DND-41 (cell line): ENCODE measurements around the gene IGSF8.
"Not testable (repeated sequence)": the region's sequence is repeated elsewhere in the genome, so short reads cannot be mapped to it uniquely, and the experiment has no call there.

Source experiments
- ATAC-seq: fragments of 200-7000 bp; cut with Tn5 transposase; 3 replicates; pipeline ENCODE4 v1.9.1; 2021; ENCODE audit warnings: low read depth; ENCODE audit not compliant: insufficient read depth
- DNase-seq: peaks from one replicate; pipeline ENCODE4 v3.0.0-alpha.2; 2020
- H2AFZ ChIP-seq: 2 replicates; pipeline ENCODE4 v1.6.0; 2012; ENCODE audit warnings: low read depth, low read length
- H3K27ac ChIP-seq: 2 replicates; pipeline ENCODE4 v1.5.1; 2012; ENCODE audit warnings: low read length, inconsistent platforms
- H3K27me3 ChIP-seq: fragments of 200-600 bp; sonication (generic); 2 replicates; pipeline ENCODE4 v1.6.0; 2012; ENCODE audit warnings: low read length, mild to moderate bottlenecking, inconsistent platforms; ENCODE audit not compliant: insufficient read depth, poor library complexity
- H3K36me3 ChIP-seq: 2 replicates; pipeline ENCODE4 v1.5.1; 2012; ENCODE audit warnings: low read length, inconsistent platforms; ENCODE audit not compliant: insufficient read depth
- H3K4me1 ChIP-seq: 2 replicates; pipeline ENCODE4 v1.5.1; 2012; ENCODE audit warnings: mild to moderate bottlenecking, low read length; ENCODE audit not compliant: insufficient read depth
- H3K4me2 ChIP-seq: 2 replicates; pipeline ENCODE4 v1.6.0; 2012; ENCODE audit warnings: mild to moderate bottlenecking, moderate library complexity, low read length, inconsistent platforms; ENCODE audit not compliant: insufficient read depth
- H3K4me3 ChIP-seq, 2 experiments: fragments of 200-600 bp in 1 of 2; shearing (Covaris generic) in 1 of 2; 2 replicates each; pipeline ENCODE4 v1.5.1; 2012 to 2016; ENCODE audit warnings: inconsistent platforms in 2 of 2, low read length in 2 of 2, mild to moderate bottlenecking in 2 of 2, low read depth in 1 of 2, moderate library complexity in 1 of 2
- H3K79me2 ChIP-seq: 2 replicates; pipeline ENCODE4 v1.6.0; 2012; ENCODE audit warnings: low read length, inconsistent platforms; ENCODE audit not compliant: insufficient read depth
- H3K9ac ChIP-seq: 2 replicates; pipeline ENCODE4 v1.6.0; 2012; ENCODE audit warnings: low read depth, mild to moderate bottlenecking, inconsistent platforms, low read length, moderate library complexity
- H3K9me3 ChIP-seq: 2 replicates; pipeline ENCODE4 v1.5.1; 2012; ENCODE audit warnings: low read length, moderate library complexity, mild to moderate bottlenecking, inconsistent platforms; ENCODE audit not compliant: insufficient read depth, severe bottlenecking
- H4K20me1 ChIP-seq: 2 replicates; pipeline ENCODE4 v1.6.0; 2012; ENCODE audit warnings: low read length; ENCODE audit not compliant: insufficient read depth
- EZH2 ChIP-seq: IDR thresholded peaks from 3 replicates; pipeline ENCODE4 v1.6.1; 2012; ENCODE audit warnings: borderline replicate concordance, low read depth, mild to moderate bottlenecking, moderate library complexity, low read length, inconsistent platforms; ENCODE audit not compliant: severe bottlenecking
- TF ChIP-seq, protein P1 (sequence below): IDR thresholded peaks from 2 replicates; pipeline ENCODE4 v1.5.1; 2012; ENCODE audit warnings: borderline replicate concordance, low read length, moderate library complexity, mild to moderate bottlenecking; ENCODE audit not compliant: poor library complexity, severe bottlenecking; ENCODE audit errors: extremely low read depth

IGSF8 gene

DNA sequence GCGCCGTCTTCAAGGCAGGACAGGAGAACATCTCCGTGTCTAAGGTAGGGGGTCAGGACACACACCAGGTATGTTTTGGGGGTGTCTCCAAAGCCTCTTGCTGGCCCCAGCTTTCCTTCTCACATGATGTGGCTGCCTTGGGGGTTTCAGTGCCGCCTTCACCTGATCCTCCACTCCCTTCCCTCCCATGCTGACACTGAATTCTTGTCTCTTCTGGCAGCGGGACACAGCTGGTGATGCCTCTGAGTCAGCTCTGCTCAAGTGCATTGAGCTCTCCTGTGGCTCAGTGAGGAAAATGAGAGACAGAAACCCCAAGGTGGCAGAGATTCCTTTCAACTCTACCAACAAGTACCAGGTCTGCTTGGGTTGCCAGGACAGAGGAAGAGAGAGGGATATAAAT is 30.6 kb upstream of the IGSF8 start:
- Histone ChIP-seq H2AFZ (no peak overlapping the region), H3K79me2 (no peaks in the 10 kb centered on the region), H3K27ac (no peak overlapping the region), H3K4me3 (no peak overlapping the region), H3K4me2 (no peak overlapping the region), H3K4me1 (no peaks in the 10 kb centered on the region), H3K9me3 (no peaks in the 10 kb centered on the region), H3K27me3 (peaks cover 21% of the 10 kb centered on the region), H3K9ac (no peak overlapping the region), H4K20me1 (no peaks in the 10 kb centered on the region), H3K36me3 (no peaks in the 10 kb centered on the region)
- TF ChIP-seq EZH2, result no peak
- TF ChIP-seq, protein P1, sequence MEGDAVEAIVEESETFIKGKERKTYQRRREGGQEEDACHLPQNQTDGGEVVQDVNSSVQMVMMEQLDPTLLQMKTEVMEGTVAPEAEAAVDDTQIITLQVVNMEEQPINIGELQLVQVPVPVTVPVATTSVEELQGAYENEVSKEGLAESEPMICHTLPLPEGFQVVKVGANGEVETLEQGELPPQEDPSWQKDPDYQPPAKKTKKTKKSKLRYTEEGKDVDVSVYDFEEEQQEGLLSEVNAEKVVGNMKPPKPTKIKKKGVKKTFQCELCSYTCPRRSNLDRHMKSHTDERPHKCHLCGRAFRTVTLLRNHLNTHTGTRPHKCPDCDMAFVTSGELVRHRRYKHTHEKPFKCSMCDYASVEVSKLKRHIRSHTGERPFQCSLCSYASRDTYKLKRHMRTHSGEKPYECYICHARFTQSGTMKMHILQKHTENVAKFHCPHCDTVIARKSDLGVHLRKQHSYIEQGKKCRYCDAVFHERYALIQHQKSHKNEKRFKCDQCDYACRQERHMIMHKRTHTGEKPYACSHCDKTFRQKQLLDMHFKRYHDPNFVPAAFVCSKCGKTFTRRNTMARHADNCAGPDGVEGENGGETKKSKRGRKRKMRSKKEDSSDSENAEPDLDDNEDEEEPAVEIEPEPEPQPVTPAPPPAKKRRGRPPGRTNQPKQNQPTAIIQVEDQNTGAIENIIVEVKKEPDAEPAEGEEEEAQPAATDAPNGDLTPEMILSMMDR, result no peak
- ATAC-seq, result no peak
- no peak for DNase-seq

DNA sequence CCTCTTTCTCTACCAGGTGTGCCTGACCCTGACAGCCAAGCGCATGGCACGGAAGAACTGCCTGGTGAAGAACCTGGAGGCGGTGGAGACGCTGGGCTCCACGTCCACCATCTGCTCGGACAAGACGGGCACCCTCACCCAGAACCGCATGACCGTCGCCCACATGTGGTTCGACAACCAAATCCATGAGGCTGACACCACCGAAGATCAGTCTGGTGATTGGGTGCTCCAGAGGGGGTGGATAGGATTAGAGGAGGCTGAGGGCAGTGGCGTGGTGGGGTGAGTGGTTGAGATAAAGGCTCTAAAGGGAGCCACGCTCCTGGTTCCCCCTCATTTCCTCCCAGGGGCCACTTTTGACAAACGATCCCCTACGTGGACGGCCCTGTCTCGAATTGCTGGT is 30.2 kb upstream of the IGSF8 start:
- Histone ChIP-seq H3K36me3 (no peaks in the 10 kb centered on the region), H4K20me1 (no peaks in the 10 kb centered on the region), H3K4me1 (no peaks in the 10 kb centered on the region), H3K9me3 (no peaks in the 10 kb centered on the region), H3K4me2 (no peak overlapping the region), H3K79me2 (no peaks in the 10 kb centered on the region), H3K4me3 (no peak overlapping the region), H3K9ac (no peak overlapping the region), H2AFZ (no peak overlapping the region), H3K27ac (no peak overlapping the region), H3K27me3 (peaks cover 23% of the 10 kb centered on the region)
- ATAC-seq (no peak), DNase-seq (no peak)
- TF ChIP-seq EZH2, result no peak
- TF ChIP-seq, protein P1, result no peak

GRCh38 chr1:160127865-160128523 is 29.6 kb upstream of the IGSF8 start:
- Histone ChIP-seq H3K79me2 (no peaks in the 10 kb centered on the region), H3K4me2 (no peak overlapping the region), H3K9ac (no peak overlapping the region), H4K20me1 (no peaks in the 10 kb centered on the region), H3K9me3 (no peaks in the 10 kb centered on the region), H3K27me3 (peaks cover 21% of the 10 kb centered on the region), H3K4me1 (no peaks in the 10 kb centered on the region), H3K4me3 (no peak overlapping the region), H2AFZ (no peak overlapping the region), H3K27ac (no peak overlapping the region), H3K36me3 (no peaks in the 10 kb centered on the region)
- DNase-seq (no peak), ATAC-seq (no peak)
- no peak for TF ChIP-seq EZH2
- TF ChIP-seq, protein P1, result no peak

- H3K4me1 ChIP-seq, result no peaks in the 10 kb centered on the region
- H3K36me3 ChIP-seq, result no peaks in the 10 kb centered on the region
- ATAC-seq, result no peak
These were observed 29.0 kb upstream of the IGSF8 start for GRCh38 chr1:160127381-160127780.

DNA sequence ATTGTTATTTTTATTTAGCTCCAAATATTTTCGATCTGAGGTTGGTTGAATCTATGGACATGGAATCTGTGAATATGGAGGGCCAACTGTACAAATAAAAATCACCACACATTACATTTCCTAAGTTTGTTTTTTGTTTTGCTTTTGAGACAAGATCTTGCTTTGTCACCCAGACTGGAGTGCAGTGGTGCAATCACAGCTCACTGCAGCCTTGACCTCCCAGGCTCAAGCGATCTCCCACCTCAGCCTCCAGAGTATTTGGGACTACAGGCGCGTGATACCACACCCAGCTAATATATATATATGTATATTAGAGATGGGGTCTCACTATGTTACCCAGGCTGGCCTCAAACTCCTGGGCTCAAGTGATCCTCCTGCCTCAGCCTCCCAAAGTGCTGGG is 27.9 kb upstream of the IGSF8 start:
- not testable (repeated sequence) for H3K4me1 ChIP-seq, H3K27ac ChIP-seq, H3K36me3 ChIP-seq, H4K20me1 ChIP-seq, H3K9ac ChIP-seq, H3K4me3 ChIP-seq, H3K4me2 ChIP-seq, ATAC-seq, H2AFZ ChIP-seq, DNase-seq, H3K79me2 ChIP-seq, H3K9me3 ChIP-seq
- peaks cover 13% of the 10 kb centered on the region for H3K27me3 ChIP-seq

More at GRCh38 chr1:160127381-160127780, 29.0 kb upstream of the IGSF8 start:
- no peak overlapping the region for H3K4me2 ChIP-seq
- H3K4me3 ChIP-seq, result no peak overlapping the region
- TF ChIP-seq, protein P1, result no peak
- TF ChIP-seq EZH2, result no peak
- no peaks in the 10 kb centered on the region for H3K79me2 ChIP-seq
- H2AFZ ChIP-seq, result no peak overlapping the region
- no peak overlapping the region for H3K9ac ChIP-seq
- no peak for DNase-seq
- no peak overlapping the region for H3K27ac ChIP-seq
- H3K27me3 ChIP-seq, result peaks cover 16% of the 10 kb centered on the region
- no peaks in the 10 kb centered on the region for H4K20me1 ChIP-seq
- no peaks in the 10 kb centered on the region for H3K9me3 ChIP-seq
